ENCODE measurements around the gene CREB3L1. TPM values are rescaled to one million over a fixed set of nuclear protein-coding genes. Genes with fewer than 3 reads are reported as not detected.

The CREB3L1 gene
- total RNA-seq, 1 experiment from 2014 or later: not detected

GRCh38 chr11:46335890-46336562 is 58.6 kb downstream of the CREB3L1 start:
- Histone ChIP-seq H3K4me2 (ENCODE audit: low read depth, low read length, poor library complexity, severe bottlenecking) (no peak overlapping the region), H3K36me3 (ENCODE audit: insufficient read depth, low read length) (no peaks in the 10 kb centered on the region), H3K4me3 (ENCODE audit: low read length) (no peak overlapping the region), H3K4me1 (ENCODE audit: low read length) (peaks cover 24% of the 10 kb centered on the region), H3K9ac (ENCODE audit: low read length) (no peak overlapping the region), H3K27ac (ENCODE audit: low read length) (no peak overlapping the region), H4K20me1 (ENCODE audit: insufficient read depth, low read depth, low read length) (no peaks in the 10 kb centered on the region), H3K79me2 (ENCODE audit: low read length) (no peaks in the 10 kb centered on the region), H3K9me2 (replicated peaks; ENCODE audit: insufficient read depth, low read length) (no peaks in the 10 kb centered on the region), H3K27me3 (ENCODE audit: low read length) (no peaks in the 10 kb centered on the region), H2AFZ (ENCODE audit: low read length) (no peak overlapping the region), H3K9me3 (ENCODE audit: low read length) (no peaks in the 10 kb centered on the region)
- DNase-seq: no peak

GRCh38 chr11:46336563-46337180 is 59.2 kb downstream of the CREB3L1 start:
- H3K4me2 ChIP-seq (ENCODE audit: low read depth, low read length, poor library complexity, severe bottlenecking): no peak overlapping the region
- no peaks in the 10 kb centered on the region for H3K36me3 ChIP-seq (ENCODE audit: insufficient read depth, low read length)
- no peak for DNase-seq

GRCh38 chr11:46337626-46338345 is 60.3 kb downstream of the CREB3L1 start:
- Histone ChIP-seq H3K9ac (ENCODE audit: low read length) (no peak overlapping the region), H3K27me3 (ENCODE audit: low read length) (no peaks in the 10 kb centered on the region), H3K9me2 (replicated peaks; ENCODE audit: insufficient read depth, low read length) (no peaks in the 10 kb centered on the region), H3K4me2 (ENCODE audit: low read depth, low read length, poor library complexity, severe bottlenecking) (no peak overlapping the region), H4K20me1 (ENCODE audit: insufficient read depth, low read depth, low read length) (no peaks in the 10 kb centered on the region), H2AFZ (ENCODE audit: low read length) (no peak overlapping the region), H3K9me3 (ENCODE audit: low read length) (no peaks in the 10 kb centered on the region), H3K79me2 (ENCODE audit: low read length) (no peaks in the 10 kb centered on the region), H3K36me3 (ENCODE audit: insufficient read depth, low read length) (no peaks in the 10 kb centered on the region), H3K4me3 (ENCODE audit: low read length) (no peak overlapping the region), H3K27ac (ENCODE audit: low read length) (no peak overlapping the region), H3K4me1 (ENCODE audit: low read length) (peaks cover 17% of the 10 kb centered on the region)
- no peak for DNase-seq

More at GRCh38 chr11:46336563-46337180, 59.2 kb downstream of the CREB3L1 start:
- H4K20me1 ChIP-seq (ENCODE audit: insufficient read depth, low read depth, low read length): no peaks in the 10 kb centered on the region
- no peaks in the 10 kb centered on the region for H3K27me3 ChIP-seq (ENCODE audit: low read length)
- no peak overlapping the region for H3K9ac ChIP-seq (ENCODE audit: low read length)
- H3K27ac ChIP-seq (ENCODE audit: low read length): no peak overlapping the region
- no peak overlapping the region for H2AFZ ChIP-seq (ENCODE audit: low read length)
- no peaks in the 10 kb centered on the region for H3K9me2 ChIP-seq (replicated peaks; ENCODE audit: insufficient read depth, low read length)
- no peak overlapping the region for H3K4me3 ChIP-seq (ENCODE audit: low read length)
- H3K4me1 ChIP-seq (ENCODE audit: low read length): peaks cover 23% of the 10 kb centered on the region
- H3K79me2 ChIP-seq (ENCODE audit: low read length): no peaks in the 10 kb centered on the region
- H3K9me3 ChIP-seq (ENCODE audit: low read length): no peaks in the 10 kb centered on the region

- Histone ChIP-seq H3K27ac (ENCODE audit: low read length) (no peak overlapping the region), H3K4me1 (ENCODE audit: low read length) (peaks cover 12% of the 10 kb centered on the region), H3K9me3 (ENCODE audit: low read length) (no peaks in the 10 kb centered on the region), H3K27me3 (ENCODE audit: low read length) (no peaks in the 10 kb centered on the region), H3K4me2 (ENCODE audit: low read depth, low read length, poor library complexity, severe bottlenecking) (no peak overlapping the region), H3K79me2 (ENCODE audit: low read length) (no peaks in the 10 kb centered on the region), H3K4me3 (ENCODE audit: low read length) (no peak overlapping the region), H3K9ac (ENCODE audit: low read length) (no peak overlapping the region), H3K36me3 (ENCODE audit: insufficient read depth, low read length) (no peaks in the 10 kb centered on the region), H4K20me1 (ENCODE audit: insufficient read depth, low read depth, low read length) (no peaks in the 10 kb centered on the region), H3K9me2 (replicated peaks; ENCODE audit: insufficient read depth, low read length) (no peaks in the 10 kb centered on the region), H2AFZ (ENCODE audit: low read length) (no peak overlapping the region)
- DNase-seq: no peak
These were observed 61.1 kb downstream of the CREB3L1 start for GRCh38 chr11:46338636-46338987.

- H3K9me2 ChIP-seq (replicated peaks; ENCODE audit: insufficient read depth, low read length): no peaks in the 10 kb centered on the region
- no peak overlapping the region for H3K9ac ChIP-seq (ENCODE audit: low read length)
- H3K27me3 ChIP-seq (ENCODE audit: low read length): no peaks in the 10 kb centered on the region
- H3K4me3 ChIP-seq (ENCODE audit: low read length): no peak overlapping the region
- no peaks in the 10 kb centered on the region for H4K20me1 ChIP-seq (ENCODE audit: insufficient read depth, low read depth, low read length)
- peaks cover 12% of the 10 kb centered on the region for H3K4me1 ChIP-seq (ENCODE audit: low read length)
- no peaks in the 10 kb centered on the region for H3K36me3 ChIP-seq (ENCODE audit: insufficient read depth, low read length)
- H3K27ac ChIP-seq (ENCODE audit: low read length): no peak overlapping the region
- DNase-seq: no peak
- H3K9me3 ChIP-seq (ENCODE audit: low read length): no peaks in the 10 kb centered on the region
- no peak overlapping the region for H2AFZ ChIP-seq (ENCODE audit: low read length)
- H3K79me2 ChIP-seq (ENCODE audit: low read length): no peaks in the 10 kb centered on the region
- no peak overlapping the region for H3K4me2 ChIP-seq (ENCODE audit: low read depth, low read length, poor library complexity, severe bottlenecking)
These were observed 61.7 kb downstream of the CREB3L1 start for GRCh38 chr11:46338988-46339666.

GRCh38 chr11:46339816-46340215 is 62.4 kb downstream of the CREB3L1 start:
- no peak overlapping the region for H3K9ac ChIP-seq (ENCODE audit: low read length)
- H3K36me3 ChIP-seq (ENCODE audit: insufficient read depth, low read length): no peaks in the 10 kb centered on the region
- no peak overlapping the region for H3K4me2 ChIP-seq (ENCODE audit: low read depth, low read length, poor library complexity, severe bottlenecking)
- H3K9me2 ChIP-seq (replicated peaks; ENCODE audit: insufficient read depth, low read length): no peaks in the 10 kb centered on the region
- H3K4me3 ChIP-seq (ENCODE audit: low read length): no peak overlapping the region
- peaks cover 12% of the 10 kb centered on the region for H3K4me1 ChIP-seq (ENCODE audit: low read length)
- no peaks in the 10 kb centered on the region for H4K20me1 ChIP-seq (ENCODE audit: insufficient read depth, low read depth, low read length)
- no peaks in the 10 kb centered on the region for H3K79me2 ChIP-seq (ENCODE audit: low read length)
- H3K27ac ChIP-seq (ENCODE audit: low read length): no peak overlapping the region
- no peak overlapping the region for H2AFZ ChIP-seq (ENCODE audit: low read length)
- DNase-seq: no peak
- no peaks in the 10 kb centered on the region for H3K27me3 ChIP-seq (ENCODE audit: low read length)
- H3K9me3 ChIP-seq (ENCODE audit: low read length): no peaks in the 10 kb centered on the region

- Histone ChIP-seq H3K27ac (ENCODE audit: low read length) (no peak overlapping the region), H4K20me1 (ENCODE audit: insufficient read depth, low read depth, low read length) (no peaks in the 10 kb centered on the region), H3K79me2 (ENCODE audit: low read length) (no peaks in the 10 kb centered on the region), H3K27me3 (ENCODE audit: low read length) (no peaks in the 10 kb centered on the region), H3K9me2 (replicated peaks; ENCODE audit: insufficient read depth, low read length) (no peaks in the 10 kb centered on the region), H2AFZ (ENCODE audit: low read length) (no peak overlapping the region), H3K4me1 (ENCODE audit: low read length) (peaks cover 26% of the 10 kb centered on the region), H3K9me3 (ENCODE audit: low read length) (no peaks in the 10 kb centered on the region), H3K36me3 (ENCODE audit: insufficient read depth, low read length) (no peaks in the 10 kb centered on the region), H3K4me3 (ENCODE audit: low read length) (no peak overlapping the region), H3K4me2 (ENCODE audit: low read depth, low read length, poor library complexity, severe bottlenecking) (no peak overlapping the region), H3K9ac (ENCODE audit: low read length) (no peak overlapping the region)
- DNase-seq: no peak
These were observed 64.0 kb downstream of the CREB3L1 start for GRCh38 chr11:46341454-46341853.

- H4K20me1 ChIP-seq (ENCODE audit: insufficient read depth, low read depth, low read length): no peaks in the 10 kb centered on the region
- H3K9me2 ChIP-seq (replicated peaks; ENCODE audit: insufficient read depth, low read length): no peaks in the 10 kb centered on the region
- H3K4me2 ChIP-seq (ENCODE audit: low read depth, low read length, poor library complexity, severe bottlenecking): no peak overlapping the region
- H2AFZ ChIP-seq (ENCODE audit: low read length): no peak overlapping the region
- no peaks in the 10 kb centered on the region for H3K9me3 ChIP-seq (ENCODE audit: low read length)
- H3K4me1 ChIP-seq (ENCODE audit: low read length): peaks cover 32% of the 10 kb centered on the region
- no peaks in the 10 kb centered on the region for H3K79me2 ChIP-seq (ENCODE audit: low read length)
- no peak overlapping the region for H3K9ac ChIP-seq (ENCODE audit: low read length)
- H3K27ac ChIP-seq (ENCODE audit: low read length): no peak overlapping the region
- DNase-seq: no peak
- H3K4me3 ChIP-seq (ENCODE audit: low read length): no peak overlapping the region
- H3K27me3 ChIP-seq (ENCODE audit: low read length): no peaks in the 10 kb centered on the region
- no peaks in the 10 kb centered on the region for H3K36me3 ChIP-seq (ENCODE audit: insufficient read depth, low read length)
These were observed 64.8 kb downstream of the CREB3L1 start for GRCh38 chr11:46342239-46342638.

Data from Karpas-422 (cell line).